Suppressor macrophage treated with lipopolysaccharide for 4 hours (primary cell): ENCODE results near the gene SEMA4B.
"Not testable (repeated sequence)": the region's sequence is repeated elsewhere in the genome, so short reads cannot be mapped to it uniquely, and the experiment has no call there.

Source experiments
- DNase-seq: peaks from one replicate; pipeline ENCODE4 v3.0.0-alpha.2; 2020

The SEMA4B gene, protein sequence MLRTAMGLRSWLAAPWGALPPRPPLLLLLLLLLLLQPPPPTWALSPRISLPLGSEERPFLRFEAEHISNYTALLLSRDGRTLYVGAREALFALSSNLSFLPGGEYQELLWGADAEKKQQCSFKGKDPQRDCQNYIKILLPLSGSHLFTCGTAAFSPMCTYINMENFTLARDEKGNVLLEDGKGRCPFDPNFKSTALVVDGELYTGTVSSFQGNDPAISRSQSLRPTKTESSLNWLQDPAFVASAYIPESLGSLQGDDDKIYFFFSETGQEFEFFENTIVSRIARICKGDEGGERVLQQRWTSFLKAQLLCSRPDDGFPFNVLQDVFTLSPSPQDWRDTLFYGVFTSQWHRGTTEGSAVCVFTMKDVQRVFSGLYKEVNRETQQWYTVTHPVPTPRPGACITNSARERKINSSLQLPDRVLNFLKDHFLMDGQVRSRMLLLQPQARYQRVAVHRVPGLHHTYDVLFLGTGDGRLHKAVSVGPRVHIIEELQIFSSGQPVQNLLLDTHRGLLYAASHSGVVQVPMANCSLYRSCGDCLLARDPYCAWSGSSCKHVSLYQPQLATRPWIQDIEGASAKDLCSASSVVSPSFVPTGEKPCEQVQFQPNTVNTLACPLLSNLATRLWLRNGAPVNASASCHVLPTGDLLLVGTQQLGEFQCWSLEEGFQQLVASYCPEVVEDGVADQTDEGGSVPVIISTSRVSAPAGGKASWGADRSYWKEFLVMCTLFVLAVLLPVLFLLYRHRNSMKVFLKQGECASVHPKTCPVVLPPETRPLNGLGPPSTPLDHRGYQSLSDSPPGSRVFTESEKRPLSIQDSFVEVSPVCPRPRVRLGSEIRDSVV

DNA sequence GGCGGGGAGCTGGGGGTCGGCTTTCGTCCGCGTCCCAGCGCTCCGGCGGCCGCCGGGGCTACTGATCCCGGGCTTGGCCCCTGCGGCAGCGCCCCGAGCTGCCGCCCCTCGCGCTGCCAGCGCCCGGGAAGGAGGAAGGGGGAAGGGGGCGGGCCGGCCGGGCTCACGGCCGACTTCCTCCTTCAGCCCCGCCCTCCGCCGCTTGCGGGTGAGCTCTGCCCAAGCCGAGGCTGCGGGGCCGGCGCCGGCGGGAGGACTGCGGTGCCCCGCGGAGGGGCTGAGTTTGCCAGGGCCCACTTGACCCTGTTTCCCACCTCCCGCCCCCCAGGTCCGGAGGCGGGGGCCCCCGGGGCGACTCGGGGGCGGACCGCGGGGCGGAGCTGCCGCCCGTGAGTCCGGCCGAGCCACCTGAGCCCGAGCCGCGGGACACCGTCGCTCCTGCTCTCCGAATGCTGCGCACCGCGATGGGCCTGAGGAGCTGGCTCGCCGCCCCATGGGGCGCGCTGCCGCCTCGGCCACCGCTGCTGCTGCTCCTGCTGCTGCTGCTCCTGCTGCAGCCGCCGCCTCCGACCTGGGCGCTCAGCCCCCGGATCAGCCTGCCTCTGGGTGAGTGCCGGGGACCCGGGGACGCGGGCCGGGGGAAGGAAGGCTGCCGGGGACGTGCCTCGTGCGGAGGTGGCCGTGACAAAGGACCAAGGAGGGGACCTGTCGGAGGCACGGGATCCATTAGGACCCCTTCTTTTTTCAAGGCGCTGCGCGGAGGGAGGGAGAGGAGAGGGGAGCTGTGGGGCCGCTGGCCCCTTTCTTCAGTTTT is at the start of gene SEMA4B:
TSS of gene SEMA4B (plus strand) at position 201 of the 814 bp plus-strand sequence. CDS start at position 450, 249 bp downstream.
- DNase-seq, result peak; percentile 82

DNA sequence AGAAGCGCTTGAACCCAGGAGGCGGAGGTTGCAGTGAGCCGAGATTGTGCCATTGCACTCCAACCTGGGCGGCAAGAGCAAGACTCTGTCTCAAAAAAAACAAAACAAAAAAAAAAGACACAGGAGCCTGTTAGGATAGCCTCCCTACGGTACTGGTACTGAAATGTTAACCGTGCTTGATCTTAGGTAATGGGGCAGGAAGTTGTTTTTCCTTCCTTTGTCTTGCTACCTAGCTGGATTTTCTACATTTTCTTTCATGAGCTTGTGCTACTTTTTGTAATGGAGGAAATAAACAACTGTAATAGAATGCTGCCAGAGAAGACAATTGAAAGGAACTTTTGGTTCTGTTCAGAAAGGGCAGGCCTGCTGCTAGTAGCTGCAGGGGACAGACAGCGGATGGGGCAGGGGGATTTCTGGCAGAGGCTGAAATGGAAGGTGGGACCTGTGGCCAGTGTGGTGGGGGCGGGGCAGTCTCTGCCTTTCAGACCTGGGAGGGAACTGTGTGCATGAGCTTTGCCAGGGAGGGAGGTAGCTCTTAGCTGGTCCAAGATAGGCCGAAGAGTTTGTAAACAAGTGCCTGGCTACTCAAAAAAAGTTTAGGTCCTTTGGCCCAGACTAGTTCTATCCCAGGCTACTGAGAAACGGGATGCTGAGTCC is 49.0 kb upstream of the SEMA4B start:
- DNase-seq, result no peak

DNA sequence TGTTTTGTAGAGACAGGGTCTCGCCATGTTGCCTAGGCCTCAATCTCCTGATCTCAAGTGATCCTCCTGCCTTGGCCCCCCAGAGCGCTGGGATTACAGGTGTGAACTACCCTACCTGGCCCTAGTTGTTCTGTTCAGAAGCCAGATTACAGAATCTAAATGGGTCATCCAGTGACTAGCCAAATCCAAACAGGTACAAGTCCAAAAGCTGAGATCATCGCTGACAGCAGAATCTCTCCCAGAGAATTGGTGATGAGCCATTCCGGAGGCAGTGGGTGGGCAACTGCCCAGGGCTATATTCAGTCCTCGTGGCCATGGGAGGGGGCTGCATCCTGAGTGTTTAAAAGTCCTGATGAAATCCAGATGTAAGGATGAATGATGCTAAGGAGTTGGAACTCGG is 47.5 kb upstream of the SEMA4B start:
- no peak for DNase-seq

DNA sequence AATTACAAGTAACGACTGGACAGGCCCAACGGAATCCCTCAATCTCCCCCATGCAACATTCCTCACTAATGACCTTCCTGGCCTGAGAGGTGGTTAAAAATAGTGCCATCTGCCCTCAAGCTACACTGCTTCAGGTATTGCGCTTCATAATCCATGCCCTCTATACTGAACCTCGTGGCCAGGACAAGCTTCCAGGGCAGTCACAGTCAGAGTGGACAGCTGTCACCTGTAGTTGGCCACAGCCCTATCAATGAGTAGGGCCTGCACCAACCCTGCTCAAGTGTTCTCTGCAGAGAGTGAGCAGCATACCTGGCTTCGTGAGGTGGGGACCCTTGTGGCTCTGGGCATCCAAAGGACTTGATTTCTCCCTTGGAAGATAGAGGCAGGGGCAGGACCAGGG is 46.9 kb upstream of the SEMA4B start:
- no peak for DNase-seq

- peak; percentile 67 for DNase-seq
Measured at GRCh38 chr15:90154861-90155626, 46.1 kb upstream of the SEMA4B start.

GRCh38 chr15:90159213-90159612 is 41.9 kb upstream of the SEMA4B start:
- peak; percentile 88 for DNase-seq

DNA sequence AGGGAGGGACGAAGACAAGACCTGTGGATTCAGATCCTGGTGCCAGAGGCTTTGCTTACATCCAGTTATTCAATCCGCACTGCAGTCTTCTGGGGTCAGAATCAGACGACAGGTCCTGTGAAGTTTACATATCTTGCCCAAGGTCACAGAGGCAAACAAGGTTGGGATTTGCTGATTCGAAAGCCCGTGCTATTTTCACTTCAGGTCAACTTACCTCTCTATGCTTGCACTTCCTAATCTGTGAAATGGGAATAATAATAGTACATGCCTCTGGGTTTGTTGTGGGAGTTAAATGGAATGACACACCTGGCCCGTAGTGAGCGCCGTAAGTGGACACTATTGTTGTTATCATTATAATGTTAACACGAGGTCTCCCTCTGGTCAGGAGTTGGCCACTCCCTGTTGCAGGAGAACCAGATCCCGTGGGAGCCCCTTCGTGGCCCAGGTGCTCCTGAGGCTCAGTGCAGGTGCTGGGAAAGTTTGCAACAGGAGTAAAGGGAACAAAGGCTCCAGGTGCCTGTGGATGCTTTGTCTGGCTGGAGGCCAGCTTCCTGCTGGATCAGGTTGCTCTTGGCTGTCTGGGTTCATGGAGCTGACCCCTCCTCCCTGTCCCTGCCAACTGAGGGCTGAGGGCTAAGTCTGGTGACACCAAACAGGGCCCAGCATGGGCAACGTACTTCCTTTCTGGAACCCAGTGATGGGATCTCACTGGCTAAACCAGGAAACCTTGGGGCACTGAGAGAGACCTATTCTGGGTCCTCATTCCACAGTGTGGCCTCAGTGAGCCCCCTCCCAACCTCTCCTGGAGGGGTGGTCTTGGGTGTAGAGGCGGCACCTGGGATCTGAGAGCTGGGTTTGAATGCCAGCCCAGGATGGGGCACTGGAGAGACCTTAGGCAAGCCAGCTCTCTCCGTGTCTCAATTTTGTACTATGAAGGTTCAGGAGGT is 40.1 kb upstream of the SEMA4B start:
- DNase-seq, result no peak

DNA sequence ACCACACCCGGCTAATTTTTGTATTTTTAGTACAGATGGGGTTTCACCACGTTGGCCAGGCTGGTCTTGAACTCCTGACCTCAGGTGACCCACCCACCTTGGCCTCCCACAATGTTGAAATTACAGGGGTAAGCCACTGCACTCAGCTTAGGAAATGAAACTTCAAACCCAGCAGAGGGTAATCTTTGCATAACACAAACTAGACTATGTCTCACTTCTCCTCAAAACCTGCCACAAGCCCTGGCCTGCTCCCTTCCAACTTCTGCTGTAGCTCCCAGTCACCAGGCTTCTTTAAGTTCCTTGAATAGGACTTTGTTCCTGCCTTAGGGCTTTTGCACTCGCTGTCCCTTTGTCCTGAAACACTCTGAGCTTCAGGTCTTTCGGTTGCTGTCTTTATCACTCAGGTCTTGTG is 39.2 kb upstream of the SEMA4B start:
- DNase-seq, result peak; percentile 85

DNA sequence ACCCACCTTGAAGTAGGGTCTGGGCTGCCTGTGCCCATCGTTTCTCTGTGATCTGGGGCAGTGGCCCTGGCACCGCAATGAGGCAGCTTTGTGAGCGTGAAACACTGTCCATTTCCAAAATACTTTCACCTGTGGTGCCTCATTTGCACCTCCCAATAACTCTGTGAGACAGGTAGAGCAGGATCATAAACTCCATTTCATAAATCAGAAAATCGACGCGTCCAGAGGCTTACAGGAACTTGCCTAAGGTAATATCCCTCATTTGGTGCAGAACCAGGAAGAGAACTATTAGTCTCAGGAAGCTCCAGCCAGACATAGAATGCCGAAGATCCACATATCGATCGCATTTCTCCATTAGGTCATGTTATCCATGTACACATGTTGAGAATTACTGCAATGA is 38.2 kb upstream of the SEMA4B start:
- DNase-seq, result no peak

DNA sequence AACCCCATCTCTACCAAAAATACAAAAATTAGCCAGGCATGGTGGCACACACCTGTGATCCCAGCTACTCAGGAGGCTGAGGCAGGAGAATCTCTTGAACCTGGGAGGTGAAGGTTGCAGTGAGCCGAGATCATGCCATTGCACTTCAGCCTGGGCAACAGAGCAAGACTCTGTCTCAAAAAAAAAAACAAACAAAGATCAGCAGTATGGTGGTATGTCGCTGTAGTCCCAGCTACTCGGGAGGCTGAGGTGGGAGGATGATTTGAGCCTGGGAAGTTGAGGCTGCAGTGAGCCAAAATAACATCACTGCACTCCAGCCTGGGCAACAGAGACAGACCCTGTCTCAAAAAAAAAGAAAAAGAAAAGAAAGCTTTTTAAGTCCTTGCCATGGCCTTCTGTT is 36.9 kb upstream of the SEMA4B start:
- not testable (repeated sequence) for DNase-seq

GRCh38 chr15:90165157-90165556 is 36.0 kb upstream of the SEMA4B start:
- DNase-seq, result no peak

GRCh38 chr15:90165659-90166489 is 35.3 kb upstream of the SEMA4B start:
- peak; percentile 98 for DNase-seq

DNA sequence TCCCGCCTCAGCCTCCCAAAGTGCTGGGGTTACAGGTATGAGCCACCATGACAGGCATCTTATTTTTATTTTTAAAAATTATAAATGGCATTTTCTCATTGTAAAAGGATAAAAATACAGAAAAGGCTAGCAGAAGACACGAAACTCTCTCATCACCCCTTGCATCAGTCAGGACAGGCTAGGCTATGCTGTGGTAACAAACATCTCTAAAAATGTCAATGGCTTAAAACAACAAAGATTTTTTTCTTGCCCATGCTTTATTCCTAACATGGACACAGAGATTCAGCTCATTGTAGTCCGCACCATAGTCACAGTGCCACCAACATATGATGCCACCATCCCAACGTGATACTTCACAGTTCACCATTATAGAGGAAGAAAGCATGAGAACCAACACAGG is 34.0 kb upstream of the SEMA4B start:
- DNase-seq, result no peak

DNA sequence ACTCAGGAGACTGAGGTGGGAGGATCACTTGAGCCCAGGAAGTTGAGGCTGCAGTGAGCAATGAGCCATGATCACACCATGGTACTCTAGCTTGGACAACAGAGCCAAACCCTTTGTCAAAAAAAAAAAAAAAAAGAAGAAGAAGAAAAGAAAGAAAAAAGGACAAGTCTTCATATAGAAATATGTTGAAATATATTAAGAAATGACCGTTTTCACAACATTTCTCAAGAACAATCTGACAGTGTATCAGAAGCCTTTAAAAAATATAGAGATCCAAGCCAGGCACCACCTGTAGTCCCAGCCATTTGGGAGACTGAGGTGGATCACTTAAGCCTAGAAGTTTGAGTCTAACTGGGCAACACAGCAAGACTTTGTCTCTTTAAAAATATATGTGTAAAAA is 29.5 kb upstream of the SEMA4B start:
- no peak for DNase-seq

GRCh38 chr15:90173372-90173771 is 27.8 kb upstream of the SEMA4B start:
- DNase-seq, result no peak

GRCh38 chr15:90174140-90174875 is 26.8 kb upstream of the SEMA4B start:
- DNase-seq, result no peak

DNA sequence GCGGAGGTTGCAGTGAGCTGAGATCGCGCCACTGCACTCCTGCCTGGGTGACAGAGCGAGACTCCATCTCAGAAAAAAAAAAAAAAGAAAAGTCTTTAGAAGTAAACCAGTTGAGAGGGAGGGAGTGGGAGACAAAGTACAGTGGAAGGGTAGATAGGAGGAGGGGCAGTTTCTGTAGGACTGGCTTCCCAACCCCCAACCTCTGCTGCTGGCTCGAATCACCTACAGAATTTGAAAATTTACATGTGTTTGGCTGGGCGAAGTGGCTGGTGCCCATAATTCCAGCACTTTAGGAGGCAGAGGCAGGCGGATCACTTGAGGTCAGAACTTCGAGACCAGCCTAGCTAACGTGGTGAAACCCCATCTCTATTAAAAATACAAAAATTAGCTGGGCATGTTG is 24.1 kb upstream of the SEMA4B start:
- DNase-seq, result no peak

GRCh38 chr15:90178468-90179435 is 22.4 kb upstream of the SEMA4B start:
- DNase-seq, result no peak
